HepG2 (cell line): Measurements from ENCODE around the gene TMEM33. TPM values are rescaled to one million over a fixed set of nuclear protein-coding genes. Genes with fewer than 3 reads are reported as not detected.

Source experiments
- AHR ChIP-seq: IDR thresholded peaks from 2 replicates; pipeline ENCODE4 v1.6.1; 2018; ENCODE audit warnings: missing genetic modification reagents, missing compliant biosample characterization
- AKNA ChIP-seq: sonication (generic); formaldehyde crosslinking; IDR thresholded peaks from 2 replicates; pipeline ENCODE4 v1.4.0; 2020; ENCODE audit warnings: missing genetic modification reagents, borderline replicate concordance
- FOXK1 ChIP-seq: sonication (generic); formaldehyde crosslinking; IDR thresholded peaks from 2 replicates; pipeline ENCODE4 v1.4.0; 2020; ENCODE audit warnings: low read depth, missing genetic modification reagents, borderline replicate concordance
- HDAC2 ChIP-seq: sonication (generic); formaldehyde crosslinking; IDR thresholded peaks from 2 replicates; pipeline ENCODE4 v1.4.0; 2020; ENCODE audit warnings: missing genetic modification reagents
- ISL2 ChIP-seq: sonication (generic); formaldehyde crosslinking; IDR thresholded peaks from 2 replicates; pipeline ENCODE4 v1.5.0; 2020; ENCODE audit warnings: missing genetic modification reagents
- KAT7 ChIP-seq: IDR thresholded peaks from 2 replicates; pipeline ENCODE4 v1.6.1; 2018; ENCODE audit warnings: borderline replicate concordance, missing compliant biosample characterization
- MED8 ChIP-seq: sonication (generic); formaldehyde crosslinking; IDR thresholded peaks from 2 replicates; pipeline ENCODE4 v1.8.1; 2023; ENCODE audit warnings: mild to moderate bottlenecking, missing genetic modification reagents; ENCODE audit not compliant: insufficient replicate concordance
- MEIS1 ChIP-seq: sonication (generic); formaldehyde crosslinking; IDR thresholded peaks from 2 replicates; pipeline ENCODE4 v1.9.0; 2021; ENCODE audit warnings: mild to moderate bottlenecking, missing genetic modification reagents, moderate library complexity, borderline replicate concordance
- MLLT10 ChIP-seq: sonication (generic); formaldehyde crosslinking; IDR thresholded peaks from 2 replicates; pipeline ENCODE4 v1.4.0; 2020; ENCODE audit warnings: missing genetic modification reagents
- MXI1 ChIP-seq: IDR thresholded peaks from 3 replicates; pipeline ENCODE4 v1.6.1; 2012; ENCODE audit warnings: low read depth, low read length, inconsistent platforms, borderline replicate concordance
- NR2F2 ChIP-seq: IDR thresholded peaks from 2 replicates; pipeline ENCODE4 v1.6.1; 2012; ENCODE audit warnings: low read depth, inconsistent platforms, borderline replicate concordance
- NRL ChIP-seq: sonication (generic); formaldehyde crosslinking; IDR thresholded peaks from 2 replicates; pipeline ENCODE4 v1.5.0; 2020; ENCODE audit warnings: missing genetic modification reagents, mild to moderate bottlenecking, moderate library complexity, borderline replicate concordance
- RXRA ChIP-seq: sonication (generic); formaldehyde crosslinking; IDR thresholded peaks from 2 replicates; pipeline ENCODE4 v1.5.1; 2020; ENCODE audit warnings: missing genetic modification reagents
- SMYD3 ChIP-seq: sonication (generic); formaldehyde crosslinking; IDR thresholded peaks from 2 replicates; pipeline ENCODE4 v1.8.1; 2023; ENCODE audit warnings: mild to moderate bottlenecking, missing genetic modification reagents
- SRF ChIP-seq: IDR thresholded peaks from 2 replicates; pipeline ENCODE4 v1.6.1; 2011; ENCODE audit warnings: mild to moderate bottlenecking, low read depth, low read length, moderate library complexity
- TSC22D2 ChIP-seq: sonication (generic); formaldehyde crosslinking; IDR thresholded peaks from 2 replicates; pipeline ENCODE4 v1.5.1; 2020; ENCODE audit warnings: missing genetic modification reagents, mild to moderate bottlenecking, borderline replicate concordance
- YY1 ChIP-seq: IDR thresholded peaks from 2 replicates; pipeline ENCODE4 v1.6.1; 2011; ENCODE audit warnings: low read length, low read depth, moderate library complexity, mild to moderate bottlenecking; ENCODE audit not compliant: insufficient read depth, insufficient replicate concordance
- ZNF256 ChIP-seq: sonication (generic); formaldehyde crosslinking; conservative IDR thresholded peaks from 2 replicates; pipeline ENCODE4 v1.4.0; 2020; ENCODE audit warnings: missing genetic modification reagents
- ZNF570 ChIP-seq: sonication (generic); formaldehyde crosslinking; IDR thresholded peaks from 2 replicates; pipeline ENCODE4 v1.4.0; 2020; ENCODE audit warnings: mild to moderate bottlenecking, missing genetic modification reagents, borderline replicate concordance
- ZNF740 ChIP-seq: sonication (generic); formaldehyde crosslinking; IDR thresholded peaks from 2 replicates; pipeline ENCODE4 v1.4.0; 2020; ENCODE audit warnings: missing genetic modification reagents
- ZZZ3 ChIP-seq: sonication (generic); formaldehyde crosslinking; IDR thresholded peaks from 2 replicates; pipeline ENCODE4 v1.4.0; 2020; ENCODE audit warnings: missing genetic modification reagents, mild to moderate bottlenecking, borderline replicate concordance
- polyA plus RNA-seq, 8 experiments: library from polyadenylated mRNA; depleted of rRNA in 3 of 8; stranded (reverse) in 7 of 8; unstranded in 1 of 8; fragments of >200 nt; fragmentation: Illumina TruSeq in 4 of 8; extraction: Trizol in 4 of 8; gene quantifications; 2 replicates each; pipeline versions ENCODE4 v1.2.1 to v1.2.3, GENCODE V29; 2011 to 2016; ENCODE audit warnings: low read depth in 4 of 8, missing spikeins in 1 of 8, mixed read lengths in 1 of 8; ENCODE audit not compliant: insufficient read depth in 1 of 8
- total RNA-seq, 5 experiments: library from RNA; depleted of rRNA; stranded (reverse); fragments of >200 nt; fragmentation: Illumina TruSeq; extraction: Trizol; gene quantifications; 2 replicates each; pipeline ENCODE4 v1.2.3, GENCODE V29; 2016; ENCODE audit warnings: low read depth in 1 of 5
- TF ChIP-seq, protein P1 (sequence below): sonication (generic); formaldehyde crosslinking; IDR thresholded peaks from 2 replicates; pipeline ENCODE4 v1.5.0; 2020; ENCODE audit warnings: mild to moderate bottlenecking, missing genetic modification reagents

TMEM33 gene
- total and polyA plus RNA-seq, 2 of the 13 experiments (the other 11 are each of a cell fraction or from before 2014, with no cell fraction given): 36.1 to 66.6 TPM

DNA sequence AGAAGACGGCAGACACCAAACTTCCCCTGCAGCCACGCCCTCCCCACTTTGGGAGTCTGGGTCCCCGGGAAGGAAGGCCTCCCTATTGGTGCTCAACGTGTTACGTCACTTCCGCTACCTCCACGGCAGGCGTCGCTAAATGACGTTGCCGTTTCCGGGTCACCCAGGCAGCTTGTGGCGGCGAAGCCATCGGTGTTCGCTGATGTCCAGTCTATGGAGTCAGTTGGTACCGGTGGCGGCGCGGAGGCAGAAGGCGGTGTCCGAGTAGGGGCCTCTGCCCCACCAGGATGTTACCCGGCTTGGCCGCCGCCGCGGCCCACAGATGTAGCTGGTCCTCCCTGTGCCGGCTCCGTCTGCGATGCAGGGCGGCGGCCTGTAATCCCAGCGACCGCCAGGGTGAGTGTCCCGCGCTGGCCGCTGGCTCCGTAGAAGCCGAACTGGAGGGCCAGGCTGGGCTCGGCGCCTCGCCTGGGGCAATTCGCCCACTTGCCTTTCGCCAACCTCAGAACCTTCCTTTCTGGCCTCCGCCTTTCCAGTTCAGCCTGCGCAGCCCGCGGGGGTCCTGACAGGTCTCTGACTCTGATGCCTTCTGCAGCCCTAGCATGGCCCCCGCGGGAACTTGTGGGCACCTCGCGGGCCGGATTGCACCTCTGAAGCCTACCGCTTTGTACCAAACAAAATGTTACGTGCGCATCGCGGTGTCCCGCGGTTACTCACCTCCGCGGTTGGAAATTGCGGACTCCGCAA, 55.3 kb downstream of the TMEM33 start, which contains the start of gene SLC30A9 (continued):
- no peak for TF ChIP-seq AKNA
- TF ChIP-seq ZNF740 (CRISPR knock-in tag): no peak
- TF ChIP-seq ZZZ3: peak; percentile 81; the same call in 1 of the 2 replicates
- no peak for TF ChIP-seq SMYD3 (CRISPR knock-in tag)
- TF ChIP-seq FOXK1 (CRISPR knock-in tag): peak; percentile 78; the same call in 1 of the 2 replicates
- TF ChIP-seq NR2F2: no peak
- TF ChIP-seq, protein P1, sequence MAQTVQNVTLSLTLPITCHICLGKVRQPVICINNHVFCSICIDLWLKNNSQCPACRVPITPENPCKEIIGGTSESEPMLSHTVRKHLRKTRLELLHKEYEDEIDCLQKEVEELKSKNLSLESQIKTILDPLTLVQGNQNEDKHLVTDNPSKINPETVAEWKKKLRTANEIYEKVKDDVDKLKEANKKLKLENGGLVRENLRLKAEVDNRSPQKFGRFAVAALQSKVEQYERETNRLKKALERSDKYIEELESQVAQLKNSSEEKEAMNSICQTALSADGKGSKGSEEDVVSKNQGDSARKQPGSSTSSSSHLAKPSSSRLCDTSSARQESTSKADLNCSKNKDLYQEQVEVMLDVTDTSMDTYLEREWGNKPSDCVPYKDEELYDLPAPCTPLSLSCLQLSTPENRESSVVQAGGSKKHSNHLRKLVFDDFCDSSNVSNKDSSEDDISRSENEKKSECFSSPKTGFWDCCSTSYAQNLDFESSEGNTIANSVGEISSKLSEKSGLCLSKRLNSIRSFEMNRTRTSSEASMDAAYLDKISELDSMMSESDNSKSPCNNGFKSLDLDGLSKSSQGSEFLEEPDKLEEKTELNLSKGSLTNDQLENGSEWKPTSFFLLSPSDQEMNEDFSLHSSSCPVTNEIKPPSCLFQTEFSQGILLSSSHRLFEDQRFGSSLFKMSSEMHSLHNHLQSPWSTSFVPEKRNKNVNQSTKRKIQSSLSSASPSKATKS: no peak; the same call in 1 of the 2 replicates
- TF ChIP-seq MED8: no peak
- TF ChIP-seq HDAC2 (CRISPR knock-in tag): peak; percentile 83
- TF ChIP-seq RXRA (CRISPR knock-in tag): peak; percentile 74
- TF ChIP-seq MEIS1: no peak
- TF ChIP-seq KAT7 (CRISPR knock-in tag): peak; percentile 75; the same call in 1 of the 2 replicates
- TF ChIP-seq YY1: peak; percentile 68
- no peak for TF ChIP-seq SRF
- peak; percentile 60; the same call in 1 of the 3 replicates for TF ChIP-seq MXI1
- peak; percentile 53; the same call in 1 of the 2 replicates for TF ChIP-seq ISL2 (CRISPR knock-in tag)
- TF ChIP-seq NRL: peak; percentile 72
- TF ChIP-seq MLLT10: no peak
- peak; percentile 84; the same call in 1 of the 2 replicates for TF ChIP-seq AHR (CRISPR knock-in tag)
- TF ChIP-seq ZNF570 (CRISPR knock-in tag): no peak
- TF ChIP-seq TSC22D2: peak; percentile 93; the same call in 1 of the 2 replicates
- TF ChIP-seq ZNF256 (CRISPR knock-in tag): no peak
